ENCODE results near the gene DGKH.

Gene DGKH

GRCh38 chr13:42061943-42062342 lies 13.5 kb downstream of the DGKH start:
- no peak overlapping the region for H3K4me3 ChIP-seq (IDR thresholded peaks at IDR 0.05; ENCODE audit: insufficient read depth, low read depth, low read length)
- no peak overlapping the region for H3K27ac ChIP-seq
- no peak overlapping the region for H3K4me2 ChIP-seq
- no peaks in the 10 kb centered on the region for H3K27me3 ChIP-seq (ENCODE audit: insufficient read depth, low read depth)
- H2AFZ ChIP-seq (ENCODE audit: low read depth): no peak overlapping the region
- no peaks in the 10 kb centered on the region; the same call in 1 of the 2 replicates for H3K36me3 ChIP-seq (ENCODE audit: insufficient read depth)
- H3K4me1 ChIP-seq (ENCODE audit: low read depth, poor library complexity, severe bottlenecking): peaks cover 70% of the 10 kb centered on the region
- H3K79me2 ChIP-seq (ENCODE audit: insufficient read depth, low read depth): peaks cover 60% of the 10 kb centered on the region
- no peak for TF ChIP-seq CTCF (conservative IDR thresholded peaks at IDR 0.05; ENCODE audit: low read depth, low read length)
- H4K20me1 ChIP-seq (ENCODE audit: insufficient read depth): no peaks in the 10 kb centered on the region
- no peak overlapping the region for H3K9ac ChIP-seq

- Histone ChIP-seq H3K4me3 (IDR thresholded peaks at IDR 0.05; ENCODE audit: insufficient read depth, low read depth, low read length) (no peak overlapping the region), H3K27me3 (ENCODE audit: insufficient read depth, low read depth) (no peaks in the 10 kb centered on the region), H3K36me3 (ENCODE audit: insufficient read depth) (no peaks in the 10 kb centered on the region; the same call in 1 of the 2 replicates), H3K4me2 (no peak overlapping the region), H3K9ac (no peak overlapping the region), H2AFZ (ENCODE audit: low read depth) (no peak overlapping the region), H3K4me1 (ENCODE audit: low read depth, poor library complexity, severe bottlenecking) (peaks cover 59% of the 10 kb centered on the region), H3K27ac (no peak overlapping the region), H3K79me2 (ENCODE audit: insufficient read depth, low read depth) (peaks cover 50% of the 10 kb centered on the region), H4K20me1 (ENCODE audit: insufficient read depth) (no peaks in the 10 kb centered on the region)
- no peak for TF ChIP-seq CTCF (conservative IDR thresholded peaks at IDR 0.05; ENCODE audit: low read depth, low read length)
Observed at GRCh38 chr13:42063105-42063504, 14.7 kb downstream of the DGKH start.

- Histone ChIP-seq H3K4me1 (ENCODE audit: low read depth, poor library complexity, severe bottlenecking) (peaks cover 47% of the 10 kb centered on the region), H4K20me1 (ENCODE audit: insufficient read depth) (no peaks in the 10 kb centered on the region), H3K4me3 (IDR thresholded peaks at IDR 0.05; ENCODE audit: insufficient read depth, low read depth, low read length) (no peak overlapping the region), H3K36me3 (ENCODE audit: insufficient read depth) (no peaks in the 10 kb centered on the region; the same call in 1 of the 2 replicates), H3K79me2 (ENCODE audit: insufficient read depth, low read depth) (peaks cover 43% of the 10 kb centered on the region), H3K27ac (no peak overlapping the region), H2AFZ (ENCODE audit: low read depth) (no peak overlapping the region), H3K27me3 (ENCODE audit: insufficient read depth, low read depth) (no peaks in the 10 kb centered on the region), H3K9ac (no peak overlapping the region), H3K4me2 (no peak overlapping the region)
- TF ChIP-seq CTCF (conservative IDR thresholded peaks at IDR 0.05; ENCODE audit: low read depth, low read length): no peak
Observed at GRCh38 chr13:42064259-42064658, 15.8 kb downstream of the DGKH start.

GRCh38 chr13:42064966-42065365 lies 16.5 kb downstream of the DGKH start:
- no peak overlapping the region for H3K4me2 ChIP-seq
- H3K79me2 ChIP-seq (ENCODE audit: insufficient read depth, low read depth): peaks cover 39% of the 10 kb centered on the region; the same call in 1 of the 2 replicates
- peaks cover 40% of the 10 kb centered on the region for H3K4me1 ChIP-seq (ENCODE audit: low read depth, poor library complexity, severe bottlenecking)
- H3K4me3 ChIP-seq (IDR thresholded peaks at IDR 0.05; ENCODE audit: insufficient read depth, low read depth, low read length): no peak overlapping the region
- H3K9ac ChIP-seq: no peak overlapping the region
- no peak overlapping the region for H3K27ac ChIP-seq
- H3K36me3 ChIP-seq (ENCODE audit: insufficient read depth): no peaks in the 10 kb centered on the region; the same call in 1 of the 2 replicates
- H4K20me1 ChIP-seq (ENCODE audit: insufficient read depth): no peaks in the 10 kb centered on the region
- no peak for TF ChIP-seq CTCF (conservative IDR thresholded peaks at IDR 0.05; ENCODE audit: low read depth, low read length)
- no peak overlapping the region for H2AFZ ChIP-seq (ENCODE audit: low read depth)
- H3K27me3 ChIP-seq (ENCODE audit: insufficient read depth, low read depth): no peaks in the 10 kb centered on the region
